ENCODE data around the gene UBE2B.

The UBE2B gene

DNA sequence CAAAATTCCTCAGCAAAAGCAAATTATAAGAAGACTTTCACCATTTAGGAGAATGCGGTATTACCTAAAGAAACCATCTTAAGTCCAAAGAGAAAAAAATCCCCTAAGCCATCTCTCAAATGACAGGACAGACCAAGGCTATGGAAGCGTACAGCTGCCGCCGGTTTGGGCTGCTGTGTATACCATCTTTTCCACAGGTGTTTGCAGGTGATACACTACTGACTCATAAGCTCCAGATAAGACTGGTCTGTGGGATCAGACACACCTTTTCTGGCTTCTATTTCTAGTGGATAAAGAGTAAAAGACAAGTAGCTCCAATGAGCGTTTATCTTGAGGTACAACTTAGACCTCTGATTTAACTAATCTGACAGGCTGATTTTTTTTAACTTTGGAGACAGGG is 32.6 kb downstream of the UBE2B start:
- H3K4me3 ChIP-seq (ENCODE audit: low read length) = no peak overlapping the region
- DNase-seq (ENCODE audit: low read depth) = no peak
- TF ChIP-seq, protein P1, sequence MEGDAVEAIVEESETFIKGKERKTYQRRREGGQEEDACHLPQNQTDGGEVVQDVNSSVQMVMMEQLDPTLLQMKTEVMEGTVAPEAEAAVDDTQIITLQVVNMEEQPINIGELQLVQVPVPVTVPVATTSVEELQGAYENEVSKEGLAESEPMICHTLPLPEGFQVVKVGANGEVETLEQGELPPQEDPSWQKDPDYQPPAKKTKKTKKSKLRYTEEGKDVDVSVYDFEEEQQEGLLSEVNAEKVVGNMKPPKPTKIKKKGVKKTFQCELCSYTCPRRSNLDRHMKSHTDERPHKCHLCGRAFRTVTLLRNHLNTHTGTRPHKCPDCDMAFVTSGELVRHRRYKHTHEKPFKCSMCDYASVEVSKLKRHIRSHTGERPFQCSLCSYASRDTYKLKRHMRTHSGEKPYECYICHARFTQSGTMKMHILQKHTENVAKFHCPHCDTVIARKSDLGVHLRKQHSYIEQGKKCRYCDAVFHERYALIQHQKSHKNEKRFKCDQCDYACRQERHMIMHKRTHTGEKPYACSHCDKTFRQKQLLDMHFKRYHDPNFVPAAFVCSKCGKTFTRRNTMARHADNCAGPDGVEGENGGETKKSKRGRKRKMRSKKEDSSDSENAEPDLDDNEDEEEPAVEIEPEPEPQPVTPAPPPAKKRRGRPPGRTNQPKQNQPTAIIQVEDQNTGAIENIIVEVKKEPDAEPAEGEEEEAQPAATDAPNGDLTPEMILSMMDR (conservative IDR thresholded peaks at IDR 0.05; ENCODE audit: low read length) = no peak

DNA sequence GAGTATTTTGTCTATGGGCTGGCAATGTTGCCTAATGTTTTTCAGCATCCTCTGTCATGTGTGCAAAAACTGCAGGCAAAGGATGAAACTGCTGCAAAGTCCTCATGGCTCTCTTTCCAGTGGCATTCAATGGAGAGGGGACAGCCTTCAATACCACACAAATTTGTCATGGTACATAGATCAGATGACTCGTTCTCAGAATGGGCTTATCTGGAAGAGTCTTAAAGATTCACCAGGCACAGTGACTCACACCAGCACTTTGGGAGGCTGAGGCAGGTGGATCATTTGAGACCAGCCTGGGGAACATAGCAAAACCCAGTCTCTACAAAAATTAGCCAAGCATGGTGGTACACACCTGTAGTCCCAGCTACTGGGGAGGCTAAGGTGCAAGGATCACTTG is 35.0 kb downstream of the UBE2B start:
- no peak overlapping the region for H3K4me3 ChIP-seq (ENCODE audit: low read length)
- no peak for DNase-seq (ENCODE audit: low read depth)
- TF ChIP-seq, protein P1 (conservative IDR thresholded peaks at IDR 0.05; ENCODE audit: low read length) = no peak

DNA sequence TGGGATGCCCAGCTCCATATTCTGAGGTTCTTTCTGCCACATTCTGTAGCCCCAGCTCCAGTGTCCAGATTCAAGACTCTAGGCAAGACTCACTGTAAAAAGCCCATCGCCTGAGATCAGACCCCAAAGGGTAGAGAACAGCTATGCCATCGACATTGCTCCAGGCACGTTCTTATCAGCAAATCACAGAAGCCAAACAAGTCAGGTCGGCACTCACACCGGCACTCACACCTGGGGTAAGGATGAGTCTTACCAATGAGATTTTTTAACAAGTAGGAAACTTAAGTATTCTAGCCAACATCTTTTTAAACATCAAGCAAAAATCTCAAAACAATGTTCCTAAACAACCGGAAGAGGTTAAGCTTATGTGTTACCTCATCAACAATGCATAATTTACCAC is 38.0 kb downstream of the UBE2B start:
- DNase-seq (ENCODE audit: low read depth) = no peak
- TF ChIP-seq, protein P1 (conservative IDR thresholded peaks at IDR 0.05; ENCODE audit: low read length) = no peak
- no peak overlapping the region for H3K4me3 ChIP-seq (ENCODE audit: low read length)

DNA sequence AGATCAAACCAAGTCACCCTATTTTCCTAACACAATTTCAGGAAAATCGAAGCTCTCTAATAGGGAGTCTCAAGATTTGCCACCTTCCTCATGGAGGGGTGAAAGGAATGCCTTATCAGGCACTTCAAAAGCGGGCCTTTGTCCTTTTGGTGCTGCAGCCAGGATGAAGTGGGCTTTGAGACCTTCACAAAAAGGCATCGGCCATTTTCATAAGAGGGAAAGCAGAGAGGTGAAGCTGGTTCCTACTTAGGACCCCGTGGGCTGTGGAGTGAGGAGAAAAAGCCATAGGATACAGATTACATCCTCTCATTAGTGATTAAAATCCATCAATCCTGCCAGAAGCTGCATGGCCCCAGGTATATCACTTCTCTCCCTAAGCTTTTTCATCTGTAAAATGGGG is 39.5 kb downstream of the UBE2B start:
- no peak for DNase-seq (ENCODE audit: low read depth)
- peak overlapping the region; percentile 88 for H3K4me3 ChIP-seq (ENCODE audit: low read length)
- TF ChIP-seq, protein P1 (conservative IDR thresholded peaks at IDR 0.05; ENCODE audit: low read length) = no peak

DNA sequence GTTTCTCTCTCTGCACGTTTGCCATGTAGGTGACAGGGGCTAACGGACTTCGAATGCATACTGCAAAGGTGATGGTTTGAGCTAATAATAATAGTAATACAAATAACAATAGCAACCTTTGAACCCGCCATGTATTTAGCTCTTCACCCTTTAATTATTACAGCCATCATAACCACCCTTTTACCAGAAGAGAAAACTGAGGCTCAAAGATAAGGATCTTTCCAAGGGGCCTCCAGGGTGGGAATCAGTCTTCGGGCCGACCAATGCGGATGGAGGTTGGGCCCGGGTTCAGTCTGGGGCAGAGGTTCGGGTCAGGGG is 39.8 kb downstream of the UBE2B start:
- TF ChIP-seq, protein P1 (conservative IDR thresholded peaks at IDR 0.05; ENCODE audit: low read length) = no peak
- peak overlapping the region; percentile 88 for H3K4me3 ChIP-seq (ENCODE audit: low read length)
- no peak for DNase-seq (ENCODE audit: low read depth)

DNA sequence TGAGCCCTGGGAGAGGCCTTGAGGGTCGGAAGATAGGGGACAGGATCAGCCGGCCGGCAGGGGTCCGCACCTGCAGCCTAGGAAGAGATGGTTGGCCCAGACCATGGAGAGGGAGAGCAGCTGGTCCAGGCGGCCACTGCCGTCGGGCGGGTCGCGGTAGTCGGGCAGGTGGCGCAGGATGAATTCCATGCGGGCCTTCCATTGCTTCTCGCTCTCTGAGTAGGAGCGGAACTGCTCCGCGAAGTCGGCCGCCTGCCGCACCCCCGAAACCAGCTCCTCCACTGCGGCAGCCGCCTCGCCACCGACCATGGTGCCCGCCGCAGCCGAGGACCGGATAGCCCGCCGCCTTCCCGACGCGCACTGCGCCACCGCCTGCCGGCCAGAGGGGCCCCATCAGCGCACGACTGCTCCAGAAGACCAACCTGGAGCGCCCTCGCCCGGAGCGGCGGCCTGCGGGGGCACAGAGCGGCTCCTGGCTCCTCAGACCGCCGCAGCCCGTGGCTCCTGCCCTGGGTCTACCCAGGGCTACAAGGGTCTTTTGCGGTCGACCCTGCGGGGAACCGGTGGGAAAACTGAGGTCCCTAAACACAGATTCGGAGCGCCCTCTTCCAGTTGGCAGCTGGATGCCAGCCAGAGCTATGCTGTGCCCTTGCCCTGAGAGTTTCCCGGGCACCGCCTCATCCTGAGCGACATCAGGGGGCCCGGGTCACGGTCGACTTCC is 40.3 kb downstream of the UBE2B start, which contains the start of gene CDKN2AIPNL:
CDKN2AIPNL (minus strand) TSS at position 336 of the 721 bp plus-strand sequence; CDS start at position 309, 27 bp downstream.
- DNase-seq (ENCODE audit: low read depth) = peak; percentile 85
- TF ChIP-seq, protein P1 (conservative IDR thresholded peaks at IDR 0.05; ENCODE audit: low read length) = peak; percentile 61
- H3K4me3 ChIP-seq (ENCODE audit: low read length) = peak within 1 kb of the TSS; percentile 88

DNA sequence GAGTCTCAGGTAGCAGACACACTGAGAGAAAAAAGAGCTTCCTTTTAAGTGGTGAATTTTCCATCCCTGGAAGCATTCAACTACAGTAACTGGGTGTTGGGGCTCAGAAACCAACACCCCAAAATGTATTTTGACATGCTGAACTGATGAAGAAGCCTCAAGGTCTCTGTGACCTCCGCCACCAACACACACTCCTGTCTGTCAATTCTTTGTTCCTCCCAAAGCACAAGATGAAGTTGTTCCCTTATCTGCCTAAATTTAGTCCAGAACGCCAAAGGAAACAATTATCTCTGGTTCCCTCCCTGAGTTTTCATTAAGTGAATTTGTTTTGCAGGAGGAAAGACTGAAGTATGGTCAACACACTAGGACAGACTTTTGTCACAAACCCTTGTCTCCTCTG is 41.7 kb downstream of the UBE2B start:
- TF ChIP-seq, protein P1 (conservative IDR thresholded peaks at IDR 0.05; ENCODE audit: low read length) = no peak
- DNase-seq (ENCODE audit: low read depth) = no peak
- H3K4me3 ChIP-seq (ENCODE audit: low read length) = no peak overlapping the region
